Measurements from ENCODE around the gene RCAN1. TPM values are rescaled to one million over a fixed set of nuclear protein-coding genes. Genes with fewer than 3 reads are reported as not detected.

The RCAN1 gene
- polyA plus RNA-seq, 1 donor (not counting 4 experiments of a cell fraction or from before 2014, with no cell fraction given): 21.3 TPM

GRCh38 chr21:34540206-34540605 is 74.7 kb downstream of the RCAN1 start:
- dilution Hi-C loops (cut with MboI; ENCODE audit: extremely low pct_ligation_motif_present, low sequenced_read_pairs): no loop called here
- no peak overlapping the region for H3K27ac ChIP-seq (ENCODE audit: control insufficient read depth, insufficient read depth, low read length)
- no peak for DNase-seq (ENCODE audit: low read depth, low spot score)
- FAIRE-seq: no peak
- no peak overlapping the region for H2AFZ ChIP-seq (ENCODE audit: control insufficient read depth, low read length)
- H3K9me3 ChIP-seq (ENCODE audit: control insufficient read depth, low read depth, low read length): no peaks in the 10 kb centered on the region
- H3K9me1 ChIP-seq (ENCODE audit: control insufficient read depth, extremely low read depth, insufficient read depth, low read length): no peaks in the 10 kb centered on the region
- no peak for TF ChIP-seq EZH2 (IDR thresholded peaks at IDR 0.05; ENCODE audit: low read length)
- TF ChIP-seq CTCF (optimal IDR thresholded peaks at IDR 0.05 in 1 of 3, IDR thresholded peaks at IDR 0.05 in 1 of 3, conservative IDR thresholded peaks at IDR 0.05 in 1 of 3; ENCODE audit: extremely low read depth in 1 of 3, insufficient read depth in 2 of 3, low read length in 3 of 3): no peak
- H3K4me3 ChIP-seq (ENCODE audit: control insufficient read depth in 2 of 3, extremely low read depth in 1 of 3, insufficient read depth in 2 of 3, low read depth in 1 of 3, low read length in 3 of 3): no peak overlapping the region
- peaks cover 14% of the 10 kb centered on the region for H3K4me1 ChIP-seq (ENCODE audit: control insufficient read depth, extremely low read depth, insufficient read depth, low read length)
- H3K79me2 ChIP-seq (ENCODE audit: control insufficient read depth, insufficient read depth, low read length): no peaks in the 10 kb centered on the region
- H3K36me3 ChIP-seq (ENCODE audit: control insufficient read depth in 2 of 2, extremely low read depth in 1 of 2, insufficient read depth in 2 of 2, low read length in 2 of 2): no peaks in the 10 kb centered on the region
- no peak overlapping the region for H3K4me2 ChIP-seq (ENCODE audit: control insufficient read depth, extremely low read depth, insufficient read depth, low read depth, low read length)
- no peak overlapping the region for H3K9ac ChIP-seq (ENCODE audit: control insufficient read depth, extremely low read depth, insufficient read depth, low read length)
- H4K20me1 ChIP-seq (ENCODE audit: control insufficient read depth, extremely low read depth, insufficient read depth, low read length): no peaks in the 10 kb centered on the region
- H3K27me3 ChIP-seq (ENCODE audit: control insufficient read depth, extremely low read depth, insufficient read depth, low read length): no peaks in the 10 kb centered on the region

- Histone ChIP-seq H3K4me1 (ENCODE audit: control insufficient read depth, extremely low read depth, insufficient read depth, low read length) (peaks cover 10% of the 10 kb centered on the region), H3K27ac (ENCODE audit: control insufficient read depth, insufficient read depth, low read length) (no peak overlapping the region), H3K4me3 (ENCODE audit: control insufficient read depth in 2 of 3, extremely low read depth in 1 of 3, insufficient read depth in 2 of 3, low read depth in 1 of 3, low read length in 3 of 3) (no peak overlapping the region), H3K27me3 (ENCODE audit: control insufficient read depth, extremely low read depth, insufficient read depth, low read length) (no peaks in the 10 kb centered on the region), H4K20me1 (ENCODE audit: control insufficient read depth, extremely low read depth, insufficient read depth, low read length) (no peaks in the 10 kb centered on the region), H2AFZ (ENCODE audit: control insufficient read depth, low read length) (no peak overlapping the region), H3K4me2 (ENCODE audit: control insufficient read depth, extremely low read depth, insufficient read depth, low read depth, low read length) (no peak overlapping the region), H3K9me3 (ENCODE audit: control insufficient read depth, low read depth, low read length) (no peaks in the 10 kb centered on the region), H3K9me1 (ENCODE audit: control insufficient read depth, extremely low read depth, insufficient read depth, low read length) (no peaks in the 10 kb centered on the region), H3K36me3 (ENCODE audit: control insufficient read depth in 2 of 2, extremely low read depth in 1 of 2, insufficient read depth in 2 of 2, low read length in 2 of 2) (no peaks in the 10 kb centered on the region), H3K79me2 (ENCODE audit: control insufficient read depth, insufficient read depth, low read length) (no peaks in the 10 kb centered on the region), H3K9ac (ENCODE audit: control insufficient read depth, extremely low read depth, insufficient read depth, low read length) (no peak overlapping the region)
- FAIRE-seq (no peak), DNase-seq (ENCODE audit: low read depth, low spot score) (no peak)
- dilution Hi-C loops (cut with MboI; ENCODE audit: extremely low pct_ligation_motif_present, low sequenced_read_pairs): no loop called here
- TF ChIP-seq CTCF (optimal IDR thresholded peaks at IDR 0.05 in 1 of 3, IDR thresholded peaks at IDR 0.05 in 1 of 3, conservative IDR thresholded peaks at IDR 0.05 in 1 of 3; ENCODE audit: extremely low read depth in 1 of 3, insufficient read depth in 2 of 3, low read length in 3 of 3) (no peak), EZH2 (IDR thresholded peaks at IDR 0.05; ENCODE audit: low read length) (no peak)
Observed at GRCh38 chr21:34537838-34538237, 77.1 kb downstream of the RCAN1 start.
